AG08396 (cell line): ENCODE results near the gene COL4A1.
A peak's percentile ranks its signal among the peaks of the same experiment; 100 is the strongest.

Source experiments
- DNase-seq: peaks from one replicate; pipeline ENCODE4 v3.0.0; 2012; ENCODE audit warnings: low spot score, mixed read lengths

COL4A1 gene

GRCh38 chr13:110306960-110307766 lies at the start of gene COL4A1, which contains the start of gene COL4A2:
Gene COL4A1, minus strand, starts transcription at chr13:110307157. Its CDS starts 130 bp downstream, at chr13:110307027.
Gene COL4A2, plus strand, starts transcription at chr13:110307284. Its CDS starts 620 bp downstream, at chr13:110307904.
- DNase-seq: peak; percentile 79

GRCh38 chr13:110356362-110356761 lies 49.4 kb upstream of the COL4A1 start:
- no peak for DNase-seq

DNA sequence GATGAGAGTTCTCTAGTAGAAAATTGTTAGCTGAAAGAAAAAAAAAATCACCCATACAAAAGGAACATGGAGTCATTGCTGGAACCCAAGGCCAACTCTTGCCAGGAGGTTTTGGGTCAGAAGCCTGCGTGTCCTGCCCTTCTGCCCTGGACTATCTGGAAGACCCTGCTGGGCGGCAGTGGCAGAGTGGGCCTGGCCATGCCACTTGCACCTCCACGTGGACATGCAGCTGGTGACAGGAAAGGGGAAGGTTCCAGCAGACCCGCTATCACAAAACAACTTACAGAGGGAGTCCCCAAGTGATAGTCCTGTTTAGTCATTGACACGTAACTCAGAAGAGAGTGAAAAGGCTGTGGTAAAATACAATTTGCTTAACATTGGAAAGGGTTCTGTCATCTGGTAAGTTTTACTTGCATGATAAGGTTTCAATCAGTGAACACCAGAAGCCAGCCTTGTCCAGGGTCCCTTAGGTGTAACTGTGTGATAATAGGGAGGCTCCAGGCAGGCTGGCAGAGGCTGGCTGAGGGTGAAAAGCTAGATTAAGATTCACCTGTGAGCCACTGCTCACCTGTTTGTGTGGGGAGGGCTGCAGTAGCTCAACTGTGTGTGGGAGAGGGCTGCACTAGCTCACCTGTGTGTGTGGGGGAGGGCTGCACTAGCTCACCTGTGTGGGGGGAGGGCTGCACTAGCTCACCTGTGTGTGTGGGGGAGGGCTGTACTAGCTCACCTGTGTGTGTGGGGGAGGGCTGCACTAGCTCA lies 47.9 kb upstream of the COL4A1 start:
- no peak for DNase-seq

- DNase-seq: no peak
These were observed 47.2 kb upstream of the COL4A1 start for GRCh38 chr13:110354123-110354627.

GRCh38 chr13:110353339-110353977 lies 46.5 kb upstream of the COL4A1 start:
- no peak for DNase-seq

DNA sequence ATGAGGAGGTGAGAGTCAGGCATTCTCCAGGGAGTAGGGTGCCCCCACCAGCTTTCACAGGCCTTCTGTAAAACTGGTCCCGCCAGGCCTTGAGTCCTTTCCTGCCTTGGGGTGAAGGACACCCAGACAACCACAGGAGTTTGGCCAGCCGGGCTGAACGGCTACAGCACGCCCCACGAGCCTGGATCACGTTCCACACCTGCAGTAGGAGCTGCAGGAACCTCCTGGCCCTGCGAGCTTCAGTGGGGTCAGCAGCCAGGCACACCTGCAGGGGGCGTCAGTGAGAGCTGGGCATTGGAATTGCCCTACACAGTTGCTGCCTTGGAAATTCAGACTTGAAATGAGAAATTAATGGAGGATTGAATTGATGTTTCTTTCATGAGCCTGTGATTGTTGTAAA lies 45.8 kb upstream of the COL4A1 start:
- DNase-seq: no peak

DNA sequence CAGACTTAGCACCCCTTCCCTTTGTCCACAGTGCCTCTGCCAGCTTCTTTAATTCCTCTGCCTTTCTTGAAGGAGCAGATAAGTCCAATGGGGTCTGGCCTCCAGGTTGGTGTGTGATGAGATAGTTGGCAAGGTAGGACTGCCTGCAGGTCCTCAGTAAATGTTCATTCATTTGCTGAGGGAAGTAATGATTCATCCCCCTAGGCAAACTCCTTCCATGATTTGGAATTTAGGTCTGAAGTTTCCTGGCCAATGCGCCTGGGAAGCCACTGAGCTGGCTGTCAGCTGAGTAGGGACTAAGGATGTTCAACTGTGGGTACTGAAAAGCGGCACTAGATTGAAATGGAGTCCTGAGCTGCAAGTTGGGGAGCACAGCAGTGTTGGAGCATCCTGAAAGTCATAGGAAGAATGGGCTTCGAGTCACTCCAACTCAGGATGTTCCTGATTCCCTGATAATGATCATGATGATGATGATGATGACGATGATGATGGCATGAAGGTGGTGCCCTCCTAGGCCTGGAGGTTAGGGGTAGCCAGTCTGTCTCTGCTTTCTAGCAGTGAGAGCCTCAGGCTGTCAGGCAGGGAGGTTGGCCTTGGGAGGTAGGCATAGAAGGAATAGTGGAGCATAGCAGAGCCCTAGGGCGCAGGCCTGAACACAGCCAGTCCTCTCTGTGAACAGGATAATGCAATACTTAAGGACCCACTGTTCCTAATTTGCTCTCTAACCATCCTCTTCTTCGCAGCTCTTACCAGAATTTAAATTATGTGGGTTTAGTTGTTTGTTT lies 44.9 kb upstream of the COL4A1 start:
- no peak for DNase-seq

GRCh38 chr13:110350509-110350908 lies 43.6 kb upstream of the COL4A1 start:
- DNase-seq: no peak

- DNase-seq: no peak
These were observed 43.1 kb upstream of the COL4A1 start for GRCh38 chr13:110350049-110350448.

GRCh38 chr13:110349239-110349638 lies 42.3 kb upstream of the COL4A1 start:
- DNase-seq: no peak

DNA sequence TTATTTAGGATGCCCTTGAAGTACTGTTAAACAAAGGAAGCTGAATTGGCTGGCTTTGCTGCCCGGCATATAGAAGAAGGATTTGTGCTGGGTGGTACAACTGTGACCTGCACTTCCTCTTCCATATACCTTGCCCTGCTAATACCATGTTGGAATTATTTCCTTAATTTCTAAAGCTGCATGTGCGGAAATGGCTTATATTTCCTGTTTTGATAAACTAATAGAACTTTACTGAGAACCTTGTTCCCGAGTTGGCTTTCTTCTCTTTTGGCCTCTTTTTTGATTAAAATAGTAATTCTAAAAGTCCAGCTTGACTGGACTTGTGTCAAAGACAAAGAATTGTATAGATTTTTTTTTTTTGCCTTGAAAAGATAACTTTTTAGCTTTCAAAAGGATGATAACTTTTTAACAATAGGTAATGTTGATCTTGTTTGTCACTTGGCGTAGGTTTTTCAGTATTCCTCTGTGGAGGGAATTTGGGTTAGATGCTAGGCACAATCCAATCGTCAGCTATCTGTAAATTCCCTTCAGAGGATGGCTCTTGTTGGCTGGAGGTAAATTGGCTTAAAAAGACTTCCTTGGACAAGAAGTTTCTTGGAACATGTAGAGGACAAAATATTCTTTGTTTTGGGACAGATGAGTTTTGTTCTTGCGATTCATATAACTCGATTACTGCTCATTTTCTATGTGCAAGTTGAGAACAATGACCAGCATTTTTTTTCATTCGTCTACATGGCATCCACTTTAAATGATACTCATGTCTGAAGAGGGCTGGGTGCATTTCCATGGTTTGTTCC lies 41.5 kb upstream of the COL4A1 start:
- no peak for DNase-seq

- peak; percentile 64 for DNase-seq
These were observed 40.8 kb upstream of the COL4A1 start for GRCh38 chr13:110347535-110348308.

DNA sequence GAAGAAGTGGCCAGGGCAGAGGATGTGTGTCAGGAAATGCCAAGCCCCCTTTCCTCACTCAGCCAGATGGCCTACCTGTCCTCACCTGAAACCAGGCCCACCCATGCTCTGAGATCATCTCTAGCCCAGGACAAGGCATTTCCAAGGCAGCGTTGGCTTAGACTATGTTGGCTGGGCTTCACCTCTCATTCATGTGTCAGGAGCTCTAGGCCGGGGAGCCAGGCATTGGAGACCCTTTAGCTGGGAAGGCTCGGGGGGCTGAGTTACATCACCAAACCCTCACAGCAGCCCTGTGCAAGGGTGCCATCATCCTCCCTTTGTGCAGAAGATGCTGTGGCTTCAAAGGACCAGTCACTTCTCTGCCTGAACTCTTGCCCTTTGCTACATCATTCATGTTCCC lies 40.1 kb upstream of the COL4A1 start:
- DNase-seq: no peak

DNA sequence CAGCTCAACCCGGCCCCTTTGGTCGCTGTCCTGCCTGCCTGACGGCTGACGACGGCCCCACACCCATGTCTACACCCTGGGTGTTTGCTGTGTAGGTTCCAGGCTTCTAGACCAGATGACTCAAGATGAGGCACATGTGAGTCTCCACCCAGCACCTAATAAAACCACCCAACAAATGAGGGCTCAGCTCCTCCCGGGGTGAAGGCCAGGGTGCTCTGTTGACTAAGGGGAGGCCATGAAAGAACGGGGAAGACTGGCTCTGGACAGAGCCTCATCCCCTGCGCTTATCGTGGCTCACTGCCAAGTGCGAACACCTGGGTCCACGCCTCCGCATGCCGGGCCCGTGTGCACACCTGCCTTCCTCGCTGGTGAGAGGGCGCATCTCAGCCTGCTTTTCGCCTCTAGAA lies 39.7 kb upstream of the COL4A1 start:
- no peak for DNase-seq

- DNase-seq: no peak
These were observed 38.7 kb upstream of the COL4A1 start for GRCh38 chr13:110345701-110346100.

DNA sequence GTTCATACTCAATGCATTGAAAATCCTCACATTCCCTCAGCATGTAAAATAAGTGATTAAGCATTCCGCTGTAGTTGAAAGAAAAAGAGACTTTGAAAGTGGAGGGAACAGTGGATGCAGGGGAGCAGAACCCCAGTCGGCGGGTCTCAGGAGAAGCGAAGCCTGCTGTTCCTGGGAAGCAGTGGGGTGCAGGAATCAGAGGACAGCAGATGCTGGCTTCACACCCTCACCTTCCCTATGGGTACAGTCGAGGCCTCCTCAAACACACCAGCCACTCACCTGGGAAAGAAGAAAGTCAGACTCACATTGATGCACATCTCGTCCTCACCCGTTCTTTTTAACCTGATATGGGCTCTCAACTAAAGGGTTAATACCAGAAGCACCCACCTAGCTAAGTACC lies 38.3 kb upstream of the COL4A1 start:
- DNase-seq: no peak

DNA sequence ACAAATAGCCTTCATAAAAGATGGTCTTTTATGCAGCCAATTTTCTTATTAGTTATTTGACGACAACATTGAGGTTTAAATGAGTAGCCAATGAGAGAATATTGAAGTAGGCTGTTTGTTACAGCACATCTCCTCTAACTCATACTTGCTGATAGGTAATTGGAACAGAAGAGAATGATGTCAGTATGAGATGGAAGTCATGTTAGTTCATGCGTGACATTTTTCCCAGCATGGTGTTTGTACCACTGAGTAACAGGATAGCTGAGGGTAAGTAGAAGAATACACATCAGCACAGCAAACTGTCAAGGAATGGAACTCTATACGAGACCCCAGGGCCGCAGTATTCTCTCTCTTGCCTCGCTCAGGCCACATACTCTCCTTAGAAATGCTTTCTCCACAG lies 37.4 kb upstream of the COL4A1 start:
- no peak for DNase-seq

GRCh38 chr13:110343241-110343865 lies 36.4 kb upstream of the COL4A1 start:
- no peak for DNase-seq

DNA sequence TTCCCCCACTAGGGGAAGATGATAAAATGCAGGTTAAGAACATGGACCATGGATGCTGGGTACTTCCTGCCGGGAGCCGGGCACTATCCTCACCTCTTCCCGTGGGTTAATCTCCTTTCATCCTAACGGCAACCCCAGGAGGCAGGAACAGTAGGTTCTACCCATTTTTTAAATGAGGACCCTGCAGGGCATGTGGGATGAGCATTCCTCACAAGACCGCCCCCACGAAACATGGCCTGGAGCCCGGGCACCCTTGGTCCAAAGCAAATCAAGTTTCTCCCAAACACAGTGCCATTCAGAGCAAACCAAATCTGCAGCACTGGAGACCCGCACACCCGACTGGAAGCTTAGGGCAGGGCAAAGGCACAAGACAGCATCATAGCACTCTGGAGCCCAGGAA lies 35.5 kb upstream of the COL4A1 start:
- no peak for DNase-seq
